K562 (cell line): Measurements from ENCODE around the gene SPAG7. TPM values are rescaled to one million over a fixed set of nuclear protein-coding genes. Genes with fewer than 3 reads are reported as not detected.

Source experiments
- ATF3 ChIP-seq, 2 experiments: fragments of 450-650 bp in 1 of 2; sonication (generic) in 1 of 2; formaldehyde crosslinking in 1 of 2; IDR thresholded peaks in 1 of 2; conservative IDR thresholded peaks in 1 of 2; 2 replicates each; pipeline versions ENCODE4 v1.6.1 to v1.8.1; 2016 to 2023; ENCODE audit warnings: mild to moderate bottlenecking in 2 of 2, moderate library complexity in 2 of 2, inconsistent platforms in 1 of 2, missing genetic modification reagents in 1 of 2
- BMI1 ChIP-seq: fragments of 150-350 bp; IDR thresholded peaks from 2 replicates; pipeline ENCODE4 v1.6.1; 2014; ENCODE audit warnings: low read length
- C11orf30 ChIP-seq: fragments of 450-650 bp; IDR thresholded peaks from 2 replicates; pipeline ENCODE4 v1.6.1; 2016; ENCODE audit warnings: low read depth, mild to moderate bottlenecking
- DIDO1 ChIP-seq: fragments of 450-650 bp; IDR thresholded peaks from 2 replicates; pipeline ENCODE4 v1.6.1; 2016; ENCODE audit warnings: low read depth, missing biosample characterization, missing genetic modification characterization
- ESRRB ChIP-seq: fragments of 250-450 bp; sonication (Bioruptor Pico); IDR thresholded peaks from 2 replicates; pipeline ENCODE4 v1.5.0; 2020; ENCODE audit warnings: mild to moderate bottlenecking, moderate library complexity, borderline replicate concordance
- FOXM1 ChIP-seq, 2 experiments: fragments of 450-650 bp in 1 of 2; sonication (generic) in 1 of 2; formaldehyde crosslinking in 1 of 2; IDR thresholded peaks; 2 replicates each; pipeline versions ENCODE4 v1.6.1 to v1.9.0; 2017 to 2022; ENCODE audit warnings: low read depth in 2 of 2, mild to moderate bottlenecking in 2 of 2, missing genetic modification reagents in 1 of 2, moderate library complexity in 1 of 2
- MGA ChIP-seq: fragments of 450-650 bp; IDR thresholded peaks from 2 replicates; pipeline ENCODE4 v1.6.1; 2016; ENCODE audit warnings: mild to moderate bottlenecking, moderate library complexity
- POLR2B ChIP-seq: fragments of 450-650 bp; IDR thresholded peaks from 2 replicates; pipeline ENCODE4 v1.6.1; 2018; ENCODE audit warnings: low read depth; ENCODE audit not compliant: partially characterized antibody
- RCOR1 ChIP-seq, 2 experiments: IDR thresholded peaks; 2 replicates each; pipeline ENCODE4 v1.6.1; 2012; ENCODE audit warnings: low read depth in 2 of 2, low read length in 2 of 2, borderline replicate concordance in 1 of 2, improper control_type of control experiment in 1 of 2
- SRSF3 ChIP-seq: fragments of 200-400 bp; formaldehyde crosslinking; IDR thresholded peaks from 2 replicates; pipeline ENCODE4 v1.6.1; 2016; ENCODE audit warnings: mild to moderate bottlenecking, low read length, moderate library complexity; ENCODE audit not compliant: insufficient read depth
- TEAD2 ChIP-seq: fragments of 450-650 bp; IDR thresholded peaks from 2 replicates; pipeline ENCODE4 v1.6.1; 2016; ENCODE audit warnings: missing genetic modification characterization, control low read depth, missing compliant biosample characterization
- USF1 ChIP-seq: sonication (generic); formaldehyde crosslinking; IDR thresholded peaks from 2 replicates; pipeline ENCODE4 v1.9.0; 2022; ENCODE audit warnings: mild to moderate bottlenecking, missing genetic modification reagents
- polyA plus RNA-seq, 8 experiments: library from polyadenylated mRNA; depleted of rRNA in 4 of 8; stranded (reverse) in 5 of 8; unstranded in 3 of 8; fragments of >200 nt; fragmentation: Nextera tagmentation in 2 of 8; fragmentation: Illumina TruSeq in 1 of 8; extraction: Ambion mirVana in 2 of 8; extraction: Trizol in 1 of 8; gene quantifications; 2 replicates each; pipeline versions ENCODE4 v1.2.1 to v1.2.3, GENCODE V29; 2011 to 2014; ENCODE audit warnings: inconsistent platforms in 1 of 8, missing spikeins in 1 of 8
- total RNA-seq, 7 experiments: library from RNA; depleted of rRNA in 6 of 7; stranded (reverse); fragments of >200 nt in 6 of 7; fragmentation: Illumina TruSeq in 2 of 7; extraction: Trizol in 2 of 7; gene quantifications; 2 replicates each; pipeline versions ENCODE4 v1.2.1 to v1.2.3, GENCODE V29; 2011 to 2021; ENCODE audit warnings: low replicate concordance in 1 of 7

The SPAG7 gene
- total and polyA plus RNA-seq, 9 of the 15 experiments (the other 6 are each of a cell fraction or from before 2014, with no cell fraction given) = 5.6 to 53.5 (median 36.3) TPM

- TF ChIP-seq TEAD2 = no peak
- no peak for TF ChIP-seq DIDO1 (tag)
- TF ChIP-seq SRSF3 = 0 out of 2 replicates have a peak, but pooled peaks have one; percentile 65
- TF ChIP-seq FOXM1 (IDR thresholded peaks at IDR 0.05; ENCODE audit: low read depth) = no peak
- 0 out of 2 replicates have a peak, but pooled peaks have one; percentile 29 for TF ChIP-seq FOXM1 (CRISPR knock-in tag; IDR thresholded peaks at IDR 0.05; ENCODE audit: low read depth)
- no peak for TF ChIP-seq RCOR1 (IDR thresholded peaks at IDR 0.05; ENCODE audit: borderline replicate concordance in 1 of 2, low read depth in 2 of 2, low read length in 2 of 2)
- no peak for TF ChIP-seq USF1 (CRISPR knock-in tag)
- TF ChIP-seq BMI1 = no peak
- TF ChIP-seq ATF3 (IDR thresholded peaks at IDR 0.05) = no peak
- TF ChIP-seq ATF3 (CRISPR knock-in tag; conservative IDR thresholded peaks at IDR 0.05) = no peak
- TF ChIP-seq MGA = no peak
- no peak for TF ChIP-seq ESRRB (CRISPR knock-in tag)
- no peak for TF ChIP-seq POLR2B
- no peak for TF ChIP-seq C11orf30
These were observed 20.0 kb downstream of the SPAG7 start (continued) for GRCh38 chr17:4947411-4948165.
